DND-41 (cell line): ENCODE results near the gene NAA50.
A peak's percentile ranks its signal among the peaks of the same experiment; 100 is the strongest.

ENCODE experiments used
- ATAC-seq: fragments of 200-7000 bp; cut with Tn5 transposase; 3 replicates; pipeline ENCODE4 v1.9.1; 2021; ENCODE audit warnings: low read depth; ENCODE audit not compliant: insufficient read depth
- DNase-seq: peaks from one replicate; pipeline ENCODE4 v3.0.0-alpha.2; 2020
- H2AFZ ChIP-seq: 2 replicates; pipeline ENCODE4 v1.6.0; 2012; ENCODE audit warnings: low read depth, low read length
- H3K27ac ChIP-seq: 2 replicates; pipeline ENCODE4 v1.5.1; 2012; ENCODE audit warnings: low read length, inconsistent platforms
- H3K27me3 ChIP-seq: fragments of 200-600 bp; sonication (generic); 2 replicates; pipeline ENCODE4 v1.6.0; 2012; ENCODE audit warnings: low read length, mild to moderate bottlenecking, inconsistent platforms; ENCODE audit not compliant: insufficient read depth, poor library complexity
- H3K36me3 ChIP-seq: 2 replicates; pipeline ENCODE4 v1.5.1; 2012; ENCODE audit warnings: low read length, inconsistent platforms; ENCODE audit not compliant: insufficient read depth
- H3K4me1 ChIP-seq: 2 replicates; pipeline ENCODE4 v1.5.1; 2012; ENCODE audit warnings: mild to moderate bottlenecking, low read length; ENCODE audit not compliant: insufficient read depth
- H3K4me2 ChIP-seq: 2 replicates; pipeline ENCODE4 v1.6.0; 2012; ENCODE audit warnings: mild to moderate bottlenecking, moderate library complexity, low read length, inconsistent platforms; ENCODE audit not compliant: insufficient read depth
- H3K4me3 ChIP-seq, 2 experiments: fragments of 200-600 bp in 1 of 2; shearing (Covaris generic) in 1 of 2; 2 replicates each; pipeline ENCODE4 v1.5.1; 2012 to 2016; ENCODE audit warnings: inconsistent platforms in 2 of 2, low read length in 2 of 2, mild to moderate bottlenecking in 2 of 2, low read depth in 1 of 2, moderate library complexity in 1 of 2
- H3K79me2 ChIP-seq: 2 replicates; pipeline ENCODE4 v1.6.0; 2012; ENCODE audit warnings: low read length, inconsistent platforms; ENCODE audit not compliant: insufficient read depth
- H3K9ac ChIP-seq: 2 replicates; pipeline ENCODE4 v1.6.0; 2012; ENCODE audit warnings: low read depth, mild to moderate bottlenecking, inconsistent platforms, low read length, moderate library complexity
- H3K9me3 ChIP-seq: 2 replicates; pipeline ENCODE4 v1.5.1; 2012; ENCODE audit warnings: low read length, moderate library complexity, mild to moderate bottlenecking, inconsistent platforms; ENCODE audit not compliant: insufficient read depth, severe bottlenecking
- H4K20me1 ChIP-seq: 2 replicates; pipeline ENCODE4 v1.6.0; 2012; ENCODE audit warnings: low read length; ENCODE audit not compliant: insufficient read depth
- CTCF ChIP-seq: IDR thresholded peaks from 2 replicates; pipeline ENCODE4 v1.5.1; 2012; ENCODE audit warnings: borderline replicate concordance, low read length, moderate library complexity, mild to moderate bottlenecking; ENCODE audit not compliant: poor library complexity, severe bottlenecking; ENCODE audit errors: extremely low read depth
- EZH2 ChIP-seq: IDR thresholded peaks from 3 replicates; pipeline ENCODE4 v1.6.1; 2012; ENCODE audit warnings: borderline replicate concordance, low read depth, mild to moderate bottlenecking, moderate library complexity, low read length, inconsistent platforms; ENCODE audit not compliant: severe bottlenecking

The NAA50 gene

GRCh38 chr3:113695431-113695785, 50.6 kb downstream of the NAA50 start:
- H2AFZ ChIP-seq, result peak overlapping the region; percentile 83
- peaks cover 42% of the 10 kb centered on the region for H3K79me2 ChIP-seq
- peak overlapping the region; percentile 74 for H3K27ac ChIP-seq
- ATAC-seq (no peak), DNase-seq (no peak)
- peak overlapping the region; percentile 48 to 75 for H3K4me3 ChIP-seq
- no peaks in the 10 kb centered on the region for H3K36me3 ChIP-seq
- peak overlapping the region; percentile 83 for H3K4me2 ChIP-seq
- TF ChIP-seq EZH2, result no peak
- TF ChIP-seq CTCF, result no peak
- no peaks in the 10 kb centered on the region for H3K9me3 ChIP-seq
- peaks cover 29% of the 10 kb centered on the region for H3K4me1 ChIP-seq
- no peaks in the 10 kb centered on the region for H3K27me3 ChIP-seq
- H3K9ac ChIP-seq, result peak overlapping the region; percentile 88
- no peaks in the 10 kb centered on the region for H4K20me1 ChIP-seq

GRCh38 chr3:113690482-113690881, 55.6 kb downstream of the NAA50 start:
- TF ChIP-seq CTCF, result no peak
- TF ChIP-seq EZH2, result no peak
- no peak overlapping the region for H2AFZ ChIP-seq
- H3K4me3 ChIP-seq, result no peak overlapping the region
- H3K36me3 ChIP-seq, result no peaks in the 10 kb centered on the region
- H3K27ac ChIP-seq, result no peak overlapping the region
- no peak overlapping the region for H3K4me2 ChIP-seq
- H3K4me1 ChIP-seq, result peaks cover 15% of the 10 kb centered on the region
- no peak for ATAC-seq
- H4K20me1 ChIP-seq, result no peaks in the 10 kb centered on the region
- no peak for DNase-seq
- no peak overlapping the region for H3K9ac ChIP-seq
- H3K79me2 ChIP-seq, result peaks cover 29% of the 10 kb centered on the region
- H3K27me3 ChIP-seq, result no peaks in the 10 kb centered on the region
- H3K9me3 ChIP-seq, result peaks cover 1% of the 10 kb centered on the region

GRCh38 chr3:113685956-113686721, 59.9 kb downstream of the NAA50 start:
- Histone ChIP-seq H3K27ac (no peak overlapping the region), H3K27me3 (no peaks in the 10 kb centered on the region), H3K79me2 (peaks cover 4% of the 10 kb centered on the region; the same call in 1 of the 2 replicates), H4K20me1 (no peaks in the 10 kb centered on the region), H3K9me3 (peaks cover 9% of the 10 kb centered on the region), H3K36me3 (no peaks in the 10 kb centered on the region), H2AFZ (no peak overlapping the region), H3K4me2 (no peak overlapping the region), H3K9ac (no peak overlapping the region), H3K4me3 (no peak overlapping the region), H3K4me1 (no peaks in the 10 kb centered on the region)
- DNase-seq (no peak), ATAC-seq (no peak)
- no peak for TF ChIP-seq CTCF
- TF ChIP-seq EZH2, result no peak
